CD4-positive, alpha-beta T cell treated with Interleukin-17A for 4 hours (primary cell): ENCODE measurements around the gene BANF2.
"Not testable (repeated sequence)": the region's sequence is repeated elsewhere in the genome, so short reads cannot be mapped to it uniquely, and the experiment has no call there.

Experiments
- DNase-seq: peaks from one replicate; pipeline ENCODE4 v3.0.0-alpha.2; 2020; ENCODE audit warnings: mixed read lengths

BANF2 gene

GRCh38 chr20:17683218-17684076 is 16.3 kb upstream of the BANF2 start:
- DNase-seq = no peak

- no peak for DNase-seq
Observed at GRCh38 chr20:17684077-17684888, 15.5 kb upstream of the BANF2 start.

- DNase-seq = no peak
Observed at GRCh38 chr20:17685168-17685567, 14.6 kb upstream of the BANF2 start.

GRCh38 chr20:17687800-17688199 is 12.0 kb upstream of the BANF2 start:
- DNase-seq = no peak

GRCh38 chr20:17688965-17689364 is 10.8 kb upstream of the BANF2 start:
- no peak for DNase-seq

- no peak for DNase-seq
Observed at GRCh38 chr20:17690144-17690543, 9.6 kb upstream of the BANF2 start.

GRCh38 chr20:17691758-17692157 is 8.0 kb upstream of the BANF2 start:
- DNase-seq = no peak

GRCh38 chr20:17693444-17694001 is 6.2 kb upstream of the BANF2 start:
- DNase-seq = no peak

- DNase-seq = no peak
Observed at GRCh38 chr20:17694767-17695166, 5.0 kb upstream of the BANF2 start.

GRCh38 chr20:17696287-17696686 is 3.5 kb upstream of the BANF2 start:
- DNase-seq = no peak

GRCh38 chr20:17697171-17697570 is 2.6 kb upstream of the BANF2 start:
- DNase-seq = no peak

GRCh38 chr20:17698384-17698783 is 1.4 kb upstream of the BANF2 start:
- no peak for DNase-seq

- DNase-seq = no peak
Observed at GRCh38 chr20:17700637-17701036, 871 bp downstream of the BANF2 start.

- DNase-seq = no peak
Observed at GRCh38 chr20:17701826-17702225, 2.1 kb downstream of the BANF2 start.

GRCh38 chr20:17704589-17705317 is 5.0 kb downstream of the BANF2 start:
- no peak for DNase-seq

GRCh38 chr20:17705916-17706315 is 6.2 kb downstream of the BANF2 start:
- no peak for DNase-seq

GRCh38 chr20:17706632-17707031 is 6.9 kb downstream of the BANF2 start:
- DNase-seq = no peak

- DNase-seq = not testable (repeated sequence)
Observed at GRCh38 chr20:17707951-17708350, 8.2 kb downstream of the BANF2 start.

GRCh38 chr20:17708675-17709360 is 9.1 kb downstream of the BANF2 start:
- no peak for DNase-seq

- DNase-seq = no peak
Observed at GRCh38 chr20:17709361-17710293, 9.9 kb downstream of the BANF2 start.
